HL-60 (cell line): Measurements from ENCODE around the gene UBE2K.

Experiments used
- CTCF ChIP-seq: IDR thresholded peaks from one replicate; pipeline ENCODE4 v1.5.1; 2011; ENCODE audit warnings: low read length, control low read depth, inconsistent platforms; ENCODE audit not compliant: insufficient read depth
- GABPA ChIP-seq: IDR thresholded peaks from 2 replicates; pipeline ENCODE4 v1.6.1; 2012; ENCODE audit warnings: low read depth
- POLR2AphosphoS5 ChIP-seq: IDR thresholded peaks from 2 replicates; pipeline ENCODE4 v1.6.1; 2012; ENCODE audit warnings: low read depth
- REST ChIP-seq: IDR thresholded peaks from 2 replicates; pipeline ENCODE4 v1.6.1; 2012; ENCODE audit warnings: low read depth; ENCODE audit not compliant: insufficient replicate concordance
- SPI1 ChIP-seq: IDR thresholded peaks from 2 replicates; pipeline ENCODE4 v1.6.1; 2012; ENCODE audit warnings: low read depth, mild to moderate bottlenecking, borderline replicate concordance

- TF ChIP-seq CTCF (no peak), SPI1 (no peak), REST (no peak), POLR2AphosphoS5 (no peak), GABPA (no peak)
Observed at GRCh38 chr4:39657465-39657864, 40.5 kb upstream of the UBE2K start.
